ENCODE results near the gene ZNF722. TPM values are rescaled to one million over a fixed set of nuclear protein-coding genes. Genes with fewer than 3 reads are reported as not detected.
"Not testable (repeated sequence)": the region's sequence is repeated elsewhere in the genome, so short reads cannot be mapped to it uniquely, and the experiment has no call there.

The ZNF722 gene
- not detected in 3 replicates for total RNA-seq

- H3K27me3 Mint-ChIP-seq (ENCODE audit: low read depth): no peaks in the 10 kb centered on the region
These were observed at the start of gene ZNF722 for GRCh38 chr7:63998549-63998948. Gene ZNF722 (plus strand): TSS chr7:63998849. CDS start chr7:63998962, 113 bp downstream.

GRCh38 chr7:63953181-63953580 lies 45.5 kb upstream of the ZNF722 start:
- Mint-ChIP-seq H3K27ac (no peak overlapping the region), H3K9me3 (peaks cover 49% of the 10 kb centered on the region), H3K27me3 (ENCODE audit: low read depth) (no peaks in the 10 kb centered on the region), H3K36me3 (no peaks in the 10 kb centered on the region), H3K4me1 (no peaks in the 10 kb centered on the region), H3K4me3 (no peak overlapping the region)
- no peak for DNase-seq (ENCODE audit: low spot score in 2 of 2, unreplicated experiment in 2 of 2)
- TF ChIP-seq CTCF (IDR thresholded peaks at IDR 0.05; ENCODE audit: unreplicated experiment): no peak

More at GRCh38 chr7:63998549-63998948, at the start of gene ZNF722:
- H3K36me3 Mint-ChIP-seq: peaks cover 3% of the 10 kb centered on the region
- H3K4me3 Mint-ChIP-seq: no peak within 1 kb of the TSS
- peaks cover 35% of the 10 kb centered on the region for H3K9me3 Mint-ChIP-seq
- no peaks in the 10 kb centered on the region for H3K4me1 Mint-ChIP-seq
- H3K27ac Mint-ChIP-seq: no peak within 1 kb of the TSS
- no peak for DNase-seq (ENCODE audit: low spot score in 2 of 2, unreplicated experiment in 2 of 2)
- TF ChIP-seq CTCF (IDR thresholded peaks at IDR 0.05; ENCODE audit: unreplicated experiment): no peak

- H3K9me3 Mint-ChIP-seq: peaks cover 45% of the 10 kb centered on the region
- H3K27ac Mint-ChIP-seq: no peak overlapping the region
- H3K4me3 Mint-ChIP-seq: no peak overlapping the region
- H3K4me1 Mint-ChIP-seq: no peaks in the 10 kb centered on the region
- H3K36me3 Mint-ChIP-seq: peaks cover 5% of the 10 kb centered on the region
- no peak for TF ChIP-seq CTCF (IDR thresholded peaks at IDR 0.05; ENCODE audit: unreplicated experiment)
- no peak for DNase-seq (ENCODE audit: low spot score in 2 of 2, unreplicated experiment in 2 of 2)
- no peaks in the 10 kb centered on the region for H3K27me3 Mint-ChIP-seq (ENCODE audit: low read depth)
These were observed 30.0 kb upstream of the ZNF722 start for GRCh38 chr7:63968629-63969028.

GRCh38 chr7:64015496-64015895 lies 16.8 kb downstream of the ZNF722 start:
- peaks cover 62% of the 10 kb centered on the region for H3K9me3 Mint-ChIP-seq
- H3K36me3 Mint-ChIP-seq; H3K4me1 Mint-ChIP-seq; H3K27ac Mint-ChIP-seq; H3K4me3 Mint-ChIP-seq; H3K27me3 Mint-ChIP-seq (ENCODE audit: low read depth); DNase-seq (ENCODE audit: low spot score in 2 of 2, unreplicated experiment in 2 of 2): not testable (repeated sequence)

- H3K4me3 Mint-ChIP-seq: no peak overlapping the region
- H3K4me1 Mint-ChIP-seq: no peaks in the 10 kb centered on the region
- no peak overlapping the region for H3K27ac Mint-ChIP-seq
- H3K36me3 Mint-ChIP-seq: no peaks in the 10 kb centered on the region
- no peaks in the 10 kb centered on the region for H3K27me3 Mint-ChIP-seq (ENCODE audit: low read depth)
- no peak for DNase-seq (ENCODE audit: low spot score in 2 of 2, unreplicated experiment in 2 of 2)
- no peak for TF ChIP-seq CTCF (IDR thresholded peaks at IDR 0.05; ENCODE audit: unreplicated experiment)
- H3K9me3 Mint-ChIP-seq: peaks cover 54% of the 10 kb centered on the region
These were observed 36.7 kb downstream of the ZNF722 start for GRCh38 chr7:64035388-64035787.

- no peak for TF ChIP-seq CTCF (IDR thresholded peaks at IDR 0.05; ENCODE audit: unreplicated experiment)
- no peak for DNase-seq (ENCODE audit: low spot score in 2 of 2, unreplicated experiment in 2 of 2)
- H3K4me3 Mint-ChIP-seq: no peak overlapping the region
- no peaks in the 10 kb centered on the region for H3K4me1 Mint-ChIP-seq
- H3K9me3 Mint-ChIP-seq: peaks cover 49% of the 10 kb centered on the region
- no peaks in the 10 kb centered on the region for H3K27me3 Mint-ChIP-seq (ENCODE audit: low read depth)
- H3K36me3 Mint-ChIP-seq: no peaks in the 10 kb centered on the region
- H3K27ac Mint-ChIP-seq: no peak overlapping the region
These were observed 38.4 kb downstream of the ZNF722 start for GRCh38 chr7:64037095-64037494.

Measured in mesothelial cell of epicardium (in vitro differentiated cells).